CD4-positive, alpha-beta T cell treated with Interleukin-12 subunit alpha and Interleukin-12 subunit beta, for 1 hour (primary cell): ENCODE results near the gene NOTUM.
"Not testable (repeated sequence)": the region's sequence is repeated elsewhere in the genome, so short reads cannot be mapped to it uniquely, and the experiment has no call there.

Experiments used
- DNase-seq: peaks from one replicate; pipeline ENCODE4 v3.0.0-alpha.2; 2020

NOTUM gene

DNA sequence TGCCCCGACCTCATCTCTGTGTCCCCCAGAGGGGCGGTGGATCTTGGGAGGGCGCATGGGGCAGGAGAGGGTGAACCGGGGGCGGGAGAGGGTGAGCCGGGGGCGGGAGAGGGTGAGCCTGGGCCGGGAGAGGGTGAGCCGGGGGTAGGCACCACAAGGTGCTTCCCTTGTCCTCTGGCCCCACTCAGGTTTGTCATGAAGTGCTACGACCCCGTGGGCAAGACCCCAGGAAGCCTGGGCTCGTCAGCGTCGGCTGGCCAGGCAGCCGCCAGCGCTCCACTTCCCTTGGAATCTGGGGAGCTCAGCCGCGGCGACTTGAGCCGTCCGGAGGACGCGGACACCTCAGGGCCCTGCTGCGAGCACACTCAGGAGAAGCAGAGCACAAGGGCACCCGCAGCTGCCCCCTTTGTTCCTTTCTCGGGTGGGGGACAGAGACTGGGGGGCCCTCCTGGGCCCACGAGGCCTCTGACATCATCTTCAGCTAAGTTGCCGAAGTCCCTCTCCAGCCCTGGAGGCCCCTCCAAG lies 35.3 kb upstream of the NOTUM start:
- no peak for DNase-seq

DNA sequence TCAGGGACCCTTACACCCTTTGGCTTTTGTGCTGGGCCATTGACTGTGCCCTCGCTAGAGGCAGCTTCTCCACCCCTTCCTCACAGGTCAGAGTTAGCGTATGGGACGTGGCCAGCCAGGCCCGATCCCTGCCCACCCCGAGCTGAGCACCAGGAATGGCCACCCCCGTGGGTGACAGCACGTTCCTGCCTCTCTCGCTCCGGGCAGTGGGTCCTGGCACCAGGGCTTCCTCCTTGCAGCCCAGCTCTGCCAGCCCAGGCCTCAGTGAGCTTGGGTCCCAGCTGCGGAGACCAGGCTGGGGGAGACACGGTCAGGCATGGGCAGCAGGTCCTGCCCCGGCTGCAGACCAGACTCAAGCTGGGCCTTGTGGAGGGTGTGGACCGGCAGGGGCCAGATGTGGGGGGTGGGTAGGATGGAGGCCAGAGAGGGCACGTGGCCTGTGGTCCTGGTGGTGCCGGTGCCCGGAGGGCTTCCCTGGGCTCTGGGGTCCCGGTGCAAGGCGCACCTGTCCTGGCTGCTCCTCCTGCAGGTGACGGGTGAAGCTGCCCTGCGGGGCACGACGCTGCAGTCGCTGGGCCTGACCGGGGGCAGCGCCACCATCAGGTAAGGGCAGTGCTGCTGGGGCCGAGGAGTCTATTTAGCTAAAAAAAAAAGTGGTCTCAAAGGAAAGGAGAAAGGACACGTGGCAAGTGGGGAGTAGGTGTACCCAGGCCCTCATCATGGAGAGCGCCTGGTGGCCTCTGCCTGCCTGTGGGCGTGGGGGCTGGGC lies 34.7 kb upstream of the NOTUM start:
- no peak for DNase-seq

DNA sequence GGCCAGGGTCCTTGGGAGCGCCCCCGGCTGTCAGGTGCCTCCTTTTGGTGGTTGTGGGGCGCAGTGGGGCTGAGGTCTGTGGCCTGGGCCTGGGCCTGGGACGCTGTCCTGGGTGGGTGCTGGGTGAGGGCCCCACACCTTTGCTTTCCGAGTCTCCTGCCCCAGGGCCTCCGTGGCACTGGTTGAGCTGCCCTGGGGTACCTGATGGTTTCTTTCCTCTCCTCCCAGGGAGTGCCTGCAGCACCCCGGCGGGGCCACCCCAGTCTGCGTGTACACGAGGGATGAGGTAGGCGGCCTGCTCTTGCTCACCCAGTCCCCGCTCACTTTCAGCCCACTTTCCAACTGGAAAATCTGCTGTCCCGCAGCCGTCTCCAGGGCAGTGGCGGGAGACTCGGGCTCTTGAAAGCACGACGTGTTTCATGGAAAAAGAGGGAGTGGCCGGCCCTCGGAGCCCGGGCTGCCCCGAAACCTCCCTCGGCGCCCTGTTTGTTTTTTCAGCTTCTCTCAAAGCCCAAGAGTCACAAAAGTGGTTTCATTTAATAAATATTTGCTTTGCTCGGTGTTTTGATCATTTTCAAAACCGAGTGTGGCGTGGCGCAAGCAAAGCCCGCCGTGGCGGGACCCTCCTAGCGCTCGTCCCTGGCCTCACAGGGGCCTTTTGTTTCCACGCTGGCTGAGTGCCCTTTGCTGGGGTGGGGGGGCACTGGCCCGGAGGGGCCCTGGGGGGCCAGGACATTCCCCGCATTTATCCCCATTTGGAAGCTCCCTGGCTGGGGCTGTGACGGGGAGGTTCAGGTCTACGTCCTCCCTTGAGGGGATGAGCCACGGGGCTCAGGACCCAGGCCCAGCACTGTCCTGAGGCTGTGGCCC lies 33.8 kb upstream of the NOTUM start:
- no peak for DNase-seq

DNA sequence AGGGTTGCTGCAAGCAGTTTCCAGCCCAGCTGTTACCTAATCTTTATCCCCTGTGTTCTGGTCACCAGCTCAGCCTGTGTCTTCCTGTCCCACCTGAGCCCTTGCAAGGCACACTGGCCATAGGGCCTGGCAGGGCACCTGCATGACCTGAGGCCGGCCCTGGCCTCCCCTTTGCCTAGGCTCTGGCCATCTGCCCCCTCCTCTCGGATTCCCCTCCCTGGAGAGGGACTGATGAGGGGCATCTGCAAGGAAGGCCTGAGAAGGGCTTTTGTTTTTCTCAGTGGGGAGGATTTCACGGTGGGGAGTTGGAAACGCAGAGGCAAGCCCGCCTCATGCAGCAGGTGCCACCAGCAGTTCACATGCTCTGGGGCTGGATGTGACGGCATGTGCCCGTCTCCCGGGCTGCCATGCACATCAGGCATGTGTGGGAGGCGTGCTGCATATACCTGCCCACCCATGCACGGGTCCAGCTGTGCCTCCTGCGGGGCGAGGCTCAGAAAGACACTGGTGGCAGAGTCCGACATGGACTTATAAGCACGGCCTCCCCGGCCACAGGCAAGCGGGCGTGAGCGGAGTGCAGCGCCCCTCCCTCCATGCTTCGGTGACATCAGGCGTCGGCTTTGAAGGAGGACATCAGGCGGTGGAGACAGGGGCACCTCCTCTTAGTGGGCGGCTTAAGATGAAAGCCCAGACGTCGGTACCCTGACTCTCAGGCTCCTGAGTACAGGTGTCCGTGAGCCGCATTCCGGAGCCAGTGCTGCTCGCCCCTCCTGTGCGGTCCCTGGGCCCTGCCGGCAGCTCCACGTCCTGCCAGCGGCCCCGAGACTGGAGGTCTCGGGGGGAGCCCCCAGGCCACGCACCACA lies 33.0 kb upstream of the NOTUM start:
- no peak for DNase-seq

DNA sequence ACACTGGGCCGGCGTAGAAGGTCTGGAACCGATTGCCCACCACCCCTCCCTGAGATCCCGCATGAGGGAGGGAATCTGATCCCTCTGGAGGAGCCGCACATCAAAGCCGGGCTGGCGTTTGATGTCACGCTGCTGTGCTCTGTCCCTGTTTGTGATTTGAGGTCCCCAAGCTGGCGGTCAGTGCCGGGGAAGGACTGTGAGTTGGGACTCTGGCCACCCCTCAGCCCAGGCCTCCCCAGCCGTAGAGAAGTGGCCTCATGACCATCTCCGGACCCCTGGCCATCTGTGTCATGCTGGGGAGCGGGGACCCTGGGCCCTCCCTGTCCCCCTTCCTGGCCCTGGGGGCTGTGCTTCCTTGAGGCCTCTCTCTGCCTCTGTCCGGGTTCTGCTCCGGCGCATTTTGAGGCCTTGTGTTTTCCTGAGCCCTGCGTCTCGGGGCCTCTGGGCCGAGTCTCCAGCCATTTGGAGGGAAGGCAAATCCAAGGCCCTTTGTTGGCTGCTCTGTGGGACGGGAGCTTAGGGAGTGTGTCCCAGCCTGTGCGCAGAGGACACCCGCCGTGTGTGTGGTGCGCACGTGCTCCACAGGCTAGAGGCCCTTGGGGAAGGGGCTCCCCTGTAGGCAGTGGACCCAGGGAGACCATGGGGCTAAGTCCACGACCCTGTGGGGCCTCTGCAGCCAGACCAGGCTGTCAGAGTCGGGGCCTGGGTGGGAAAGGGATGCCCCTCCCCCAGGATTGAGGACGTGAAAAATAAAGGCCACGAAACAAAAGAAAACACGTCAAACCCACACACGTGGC lies 31.5 kb upstream of the NOTUM start:
- DNase-seq: no peak

DNA sequence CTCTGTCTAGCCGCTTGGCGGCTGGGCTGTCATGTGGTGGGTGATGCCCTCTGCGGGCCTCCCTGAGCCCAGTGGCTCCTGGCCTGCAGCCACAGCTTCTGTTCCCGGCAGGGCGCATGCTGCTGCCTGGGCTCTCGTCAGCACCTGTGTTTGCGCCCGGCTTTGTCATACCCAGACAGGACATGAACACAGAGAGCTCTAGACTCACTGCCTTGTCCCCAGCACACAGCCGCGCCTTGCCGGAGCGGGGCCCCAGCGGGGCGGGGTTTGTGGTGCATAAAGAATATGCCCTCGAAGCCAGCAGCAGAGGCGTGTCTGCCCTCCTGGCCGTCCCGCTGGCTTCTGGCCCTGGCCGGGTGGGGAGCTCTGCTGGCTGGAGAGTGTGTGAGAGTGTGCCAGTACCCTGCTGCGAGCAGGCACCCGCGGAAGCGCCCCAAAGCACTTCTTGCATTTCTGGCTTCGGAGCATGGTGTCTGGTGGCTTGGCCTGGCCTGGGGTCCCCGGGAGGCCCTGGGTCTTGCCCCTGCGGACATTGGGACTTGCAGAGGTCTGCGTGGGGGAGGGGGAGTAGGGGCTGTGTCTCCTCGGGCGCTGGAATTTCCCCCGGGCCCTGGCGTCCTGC lies 30.8 kb upstream of the NOTUM start:
- DNase-seq: no peak

DNA sequence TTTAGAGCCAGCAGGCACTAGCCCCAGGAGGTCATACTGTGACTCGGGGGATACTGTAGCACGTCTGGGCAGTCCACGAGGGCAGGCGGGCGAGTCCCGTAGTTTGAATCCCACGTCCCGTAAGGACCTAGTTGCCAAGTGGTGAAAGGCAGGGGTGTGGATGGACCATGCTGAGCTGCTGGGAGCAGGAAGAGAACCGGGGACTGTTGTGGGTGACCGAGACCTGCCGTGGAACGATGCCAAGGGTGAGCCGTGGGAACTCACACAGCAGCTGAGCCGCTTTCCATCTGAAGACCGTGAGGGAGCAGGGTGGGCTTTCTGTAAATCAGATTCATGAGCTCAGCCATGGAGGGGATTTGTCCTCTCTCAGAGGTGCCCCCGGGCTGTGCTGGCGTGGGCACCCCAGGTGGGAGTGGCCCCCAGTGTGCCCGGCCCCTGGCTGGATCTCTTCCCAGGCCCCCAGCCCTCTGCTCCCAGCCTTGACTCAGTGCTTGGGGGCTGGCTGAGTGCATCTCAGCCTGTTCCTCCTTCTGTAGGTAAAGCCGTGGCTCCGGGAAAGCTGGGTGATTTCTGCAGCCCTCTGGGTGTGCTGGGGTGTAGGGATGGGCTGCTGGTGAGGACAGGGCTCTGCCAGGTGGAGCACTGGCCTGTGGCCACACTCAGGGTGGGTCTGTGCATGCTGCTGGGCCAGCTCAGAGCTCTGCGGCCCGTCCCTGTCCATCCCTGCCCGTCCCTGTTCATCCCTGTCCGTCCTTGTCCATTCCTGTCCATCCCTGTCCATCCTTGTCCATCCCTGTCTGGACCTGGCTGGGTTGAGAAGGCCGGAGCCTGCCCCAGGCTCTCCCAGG lies 30.1 kb upstream of the NOTUM start:
- no peak for DNase-seq

DNA sequence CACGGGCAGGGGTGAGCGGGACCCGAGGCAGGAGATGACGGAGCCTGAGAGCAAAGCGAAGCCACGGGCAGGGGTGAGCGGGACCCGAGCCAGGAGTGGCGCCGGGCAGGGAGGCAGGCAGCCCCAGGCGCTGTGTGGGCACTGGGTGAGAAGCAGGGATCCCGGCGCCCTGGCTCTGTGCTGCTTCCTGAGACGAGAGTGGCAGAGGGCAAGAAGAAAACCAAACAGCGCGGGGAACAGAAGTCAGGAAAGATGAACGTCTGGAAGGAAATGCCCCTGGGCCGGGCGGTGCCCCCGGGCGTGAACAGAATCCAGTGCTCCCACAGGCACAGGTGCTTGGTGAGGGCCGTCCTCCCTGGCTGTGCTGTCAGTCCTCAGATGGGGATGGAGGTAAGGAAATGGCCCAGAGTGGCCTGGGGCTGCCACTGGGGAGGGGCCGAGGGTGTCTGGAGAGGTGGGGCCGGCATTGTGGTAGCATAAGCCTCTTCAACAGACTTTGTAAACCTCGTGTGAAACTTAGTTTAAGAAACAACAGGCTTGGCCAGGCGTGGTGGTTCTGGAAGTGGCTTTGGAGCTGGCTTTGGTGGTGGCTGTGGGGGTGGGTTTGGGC lies 26.3 kb upstream of the NOTUM start:
- no peak for DNase-seq

DNA sequence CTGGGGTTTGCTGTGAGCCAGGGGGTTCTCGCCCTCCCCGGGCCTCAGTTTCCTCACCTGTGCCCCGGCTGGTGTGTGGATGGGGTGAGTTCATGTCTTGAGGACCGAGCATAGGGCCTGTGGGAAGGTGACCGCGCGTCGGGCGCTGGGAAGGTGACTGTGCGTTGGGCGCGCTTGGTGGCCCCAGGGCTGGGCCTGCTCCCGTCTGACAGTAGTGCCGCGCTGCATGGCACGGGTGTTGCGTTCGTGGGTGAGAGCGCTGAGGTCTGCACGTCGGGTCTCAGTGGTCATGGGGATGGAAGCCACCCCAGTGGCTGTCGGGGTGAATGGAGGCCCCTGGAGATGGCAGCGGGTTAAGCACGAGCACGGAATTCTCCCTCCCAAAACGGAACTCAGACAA lies 25.6 kb upstream of the NOTUM start:
- no peak for DNase-seq

DNA sequence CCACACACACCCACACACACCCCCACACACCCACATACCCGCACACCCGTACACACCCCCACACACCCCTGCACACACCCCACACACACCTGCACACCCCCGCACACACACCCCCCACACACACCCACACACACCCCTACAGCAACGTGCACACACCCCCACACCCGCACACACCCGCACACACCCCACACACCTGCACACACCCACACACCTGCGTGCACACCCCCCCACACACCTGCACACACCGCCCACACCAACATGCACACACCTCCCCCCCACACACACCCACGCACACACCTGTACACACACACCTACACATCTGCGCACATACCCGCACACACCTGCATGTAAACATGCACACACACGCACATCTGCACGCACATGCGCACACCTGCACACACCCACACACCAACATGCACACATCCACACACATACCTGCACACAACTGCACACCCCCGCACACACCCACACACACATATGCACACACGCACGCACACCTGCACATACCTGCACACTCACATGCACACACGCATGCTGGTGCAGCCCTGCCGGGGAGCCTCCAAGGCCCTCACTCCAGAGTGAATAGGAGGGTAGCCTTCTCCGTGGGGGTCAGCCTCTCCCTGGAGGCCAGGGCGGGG lies 23.9 kb upstream of the NOTUM start:
- no peak for DNase-seq

DNA sequence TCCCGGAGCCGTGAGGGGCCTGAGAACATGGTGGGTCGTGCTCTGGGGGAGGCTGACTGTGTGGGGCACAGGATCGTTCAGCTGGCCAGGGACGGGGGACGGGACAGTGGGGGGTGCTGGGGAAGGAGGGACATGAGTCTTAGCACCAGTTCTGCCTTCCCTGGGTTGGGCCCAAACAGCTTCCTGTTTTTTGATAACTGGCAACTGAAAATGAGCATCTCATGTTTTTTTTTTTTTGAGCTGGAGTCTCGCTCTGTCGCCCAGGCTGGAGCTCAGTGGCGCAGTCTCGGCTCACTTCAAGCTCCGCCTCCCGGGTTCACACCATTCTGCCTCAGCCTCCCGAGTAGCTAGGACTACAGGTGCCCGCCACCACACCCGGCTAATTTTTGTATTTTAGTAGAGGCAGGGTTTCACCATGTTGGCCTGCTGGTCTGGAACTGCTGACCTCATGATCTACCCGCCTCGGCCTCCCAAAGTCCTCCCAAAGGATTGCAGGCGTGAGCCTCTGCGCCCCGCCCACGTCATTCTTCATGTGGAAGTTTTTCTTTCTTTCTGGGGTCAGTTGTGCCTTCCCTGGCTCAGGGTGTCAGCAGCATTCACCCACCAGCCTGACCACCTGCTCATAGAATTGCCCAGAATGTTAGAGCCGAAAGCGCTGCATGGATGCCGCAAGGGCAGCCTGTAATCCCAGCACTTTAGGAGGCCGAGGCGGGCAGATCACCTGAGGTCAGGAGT lies 22.8 kb upstream of the NOTUM start:
- no peak for DNase-seq

DNA sequence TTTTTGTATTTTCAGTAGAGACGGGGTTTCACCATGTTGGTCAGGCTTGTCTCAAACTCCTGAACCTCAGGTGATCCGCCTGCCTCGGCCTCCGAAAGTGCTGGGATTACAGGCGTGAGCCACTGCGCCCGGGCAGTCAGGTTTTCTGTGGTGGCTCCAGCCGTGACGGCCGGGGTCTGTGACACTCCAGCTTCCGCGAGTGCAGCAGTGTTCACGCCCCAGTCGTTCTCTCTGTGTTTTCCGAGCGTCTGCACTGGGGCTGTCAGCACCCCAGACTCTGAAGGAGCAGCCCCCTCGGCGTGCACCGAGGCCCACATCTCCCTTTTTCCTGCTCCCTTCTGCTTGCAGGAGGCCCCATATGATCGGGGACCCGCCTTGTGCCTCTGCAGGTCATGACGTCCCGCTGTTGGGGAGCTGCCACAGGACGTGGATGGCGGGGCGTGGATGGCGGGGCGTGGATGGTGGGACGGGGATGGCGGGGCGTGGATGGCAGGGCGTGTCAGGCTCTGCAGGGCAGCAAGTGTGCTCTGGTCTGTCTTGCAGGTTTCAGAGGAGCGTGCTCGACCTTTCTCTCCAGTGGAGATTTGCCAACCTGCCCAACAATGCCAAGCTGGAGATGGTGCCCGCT lies 22.1 kb upstream of the NOTUM start:
- DNase-seq: no peak

DNA sequence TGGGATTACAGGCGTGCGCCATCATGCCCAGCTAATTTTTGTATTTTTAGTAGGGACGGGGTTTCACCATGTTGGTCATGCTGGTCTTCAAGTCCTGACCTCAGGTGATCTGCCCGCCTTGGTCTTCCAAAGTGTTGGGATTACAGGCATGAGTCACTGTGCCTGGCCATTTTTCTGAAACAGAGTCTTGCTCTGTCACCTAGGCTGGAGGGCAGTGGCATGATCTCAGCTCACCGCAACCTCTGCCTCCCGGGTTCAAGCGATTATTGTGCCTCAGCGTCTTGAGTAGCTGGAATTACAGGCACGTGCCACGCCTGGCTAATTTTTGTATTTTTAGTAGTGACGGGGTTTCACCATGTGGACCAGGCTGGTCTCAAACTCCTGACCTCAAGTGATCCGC lies 20.5 kb upstream of the NOTUM start:
- DNase-seq: not testable (repeated sequence)

DNA sequence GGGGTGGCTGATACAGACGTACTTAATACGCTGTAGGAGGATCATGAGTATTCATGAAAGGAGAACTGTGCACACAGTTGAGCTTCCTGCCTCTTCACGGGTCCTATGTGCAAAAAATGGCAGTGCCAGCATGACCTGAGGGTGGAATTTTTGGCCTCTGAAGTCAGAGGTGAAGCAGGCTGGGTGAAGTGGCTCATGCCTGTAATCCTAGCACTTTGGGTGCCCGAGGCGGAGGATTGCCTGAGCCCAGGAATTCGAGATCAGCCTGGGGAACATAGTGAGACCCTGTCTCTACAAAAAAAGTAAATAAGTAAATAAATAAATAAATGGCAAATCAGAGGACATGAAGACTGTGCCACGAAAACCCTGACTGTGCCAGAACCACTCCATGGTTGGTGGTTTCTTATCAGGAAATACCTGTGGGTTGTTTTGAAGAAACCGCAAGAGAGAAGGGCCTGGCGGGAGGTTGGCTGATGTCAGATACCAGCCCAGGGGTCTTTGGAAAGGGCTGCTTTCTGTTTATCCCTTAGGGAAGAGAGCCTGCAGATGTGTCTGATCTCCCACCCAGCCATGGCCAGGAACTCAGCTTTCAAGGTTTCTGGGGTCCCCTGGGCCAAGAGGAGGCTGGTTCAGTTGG lies 19.8 kb upstream of the NOTUM start:
- DNase-seq: peak; percentile 20

DNA sequence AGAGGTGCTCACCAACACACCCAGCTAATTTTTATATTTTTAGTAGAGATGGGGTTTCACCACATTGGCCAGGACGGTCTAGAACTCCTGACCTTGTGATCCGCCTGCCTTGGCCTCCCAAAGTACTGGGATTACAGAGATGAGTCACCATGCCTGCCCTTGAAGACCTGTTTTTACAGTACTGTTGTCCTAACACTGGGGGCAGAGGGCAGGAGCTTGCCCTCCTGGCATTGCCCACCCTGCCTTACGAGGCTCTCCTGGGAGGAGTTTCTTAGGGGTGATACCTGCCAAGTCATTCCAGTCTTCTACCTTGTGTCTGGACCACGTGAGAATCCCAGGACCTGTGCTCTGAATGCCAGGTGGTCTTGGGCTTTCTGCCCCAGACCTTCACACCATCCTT lies 19.1 kb upstream of the NOTUM start:
- no peak for DNase-seq

DNA sequence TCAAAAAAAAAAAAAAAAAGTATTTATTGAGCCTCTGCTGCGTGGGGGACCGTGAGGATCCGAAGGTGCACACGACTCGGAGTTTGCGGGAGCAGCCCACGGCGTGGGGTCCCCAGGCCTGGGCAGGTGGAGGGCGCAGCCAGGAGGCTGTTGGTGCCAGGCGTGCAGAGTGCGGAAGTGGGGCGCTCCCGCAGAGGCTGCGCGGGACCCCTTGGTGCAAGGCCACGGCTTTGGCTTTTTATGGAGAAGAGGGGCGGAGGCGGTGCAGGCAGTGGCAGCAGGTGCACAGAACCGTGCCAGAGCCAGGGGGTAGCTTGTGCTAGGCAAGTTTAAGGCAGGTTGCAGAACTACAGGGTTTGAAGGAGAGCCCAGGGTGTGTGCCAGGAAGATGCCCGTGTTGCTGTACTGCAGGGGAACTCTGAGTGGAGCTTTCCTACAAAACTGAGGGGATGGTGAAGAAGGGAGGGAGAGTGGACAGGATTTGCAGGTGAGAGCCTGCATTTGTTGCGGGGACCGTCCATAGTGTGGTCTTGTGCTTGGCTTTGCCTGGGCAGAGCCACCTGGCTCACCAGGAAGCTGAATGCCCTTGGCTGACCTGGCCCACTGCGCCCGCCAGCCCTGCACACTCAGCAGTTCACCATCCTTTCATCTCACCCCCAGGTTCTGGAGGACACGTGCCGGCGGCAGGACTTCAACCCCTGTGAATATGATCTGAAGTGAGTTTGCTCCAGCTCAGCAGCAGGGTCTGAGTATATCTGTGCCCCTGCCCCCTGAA lies 17.7 kb upstream of the NOTUM start:
- DNase-seq: no peak

DNA sequence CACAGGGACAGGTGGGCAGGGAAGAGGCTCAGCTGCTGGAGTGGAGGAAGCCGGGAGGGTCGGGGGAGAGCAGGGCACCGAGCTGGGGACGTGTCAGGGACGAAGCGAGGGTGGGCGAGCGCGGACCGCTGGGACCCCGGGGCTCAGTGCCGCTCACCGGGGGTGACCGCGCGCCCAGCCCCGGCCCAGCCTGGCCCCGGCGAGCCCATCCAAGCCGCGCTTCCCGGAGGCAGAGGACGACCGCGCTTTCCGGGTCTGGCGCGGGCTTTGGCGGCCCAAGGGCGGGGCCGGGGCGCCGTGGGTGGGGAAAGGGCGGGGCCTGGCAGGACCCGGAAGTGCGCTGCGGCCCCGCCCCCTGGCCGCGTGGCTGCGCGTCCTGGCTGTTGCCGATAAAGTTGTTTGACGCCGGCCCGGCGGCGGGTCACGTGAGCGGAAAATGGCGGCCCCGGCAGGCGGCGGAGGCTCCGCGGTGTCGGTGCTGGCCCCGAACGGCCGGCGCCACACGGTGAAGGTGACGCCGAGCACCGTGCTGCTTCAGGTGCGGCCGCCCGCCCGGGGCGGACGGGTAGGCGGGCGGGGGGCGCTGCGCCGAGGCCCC lies 16.3 kb upstream of the NOTUM start, which contains the start of gene ASPSCR1:
ASPSCR1 (plus strand) TSS at position 419 of the 598 bp plus-strand sequence; CDS start at position 437, 18 bp downstream.
- peak; percentile 92 for DNase-seq
